Measurements from ENCODE around the gene TCF4. TPM values are rescaled to one million over a fixed set of nuclear protein-coding genes. Genes with fewer than 3 reads are reported as not detected.
A peak's percentile ranks its signal among the peaks of the same experiment; 100 is the strongest.

Gene TCF4
- total RNA-seq, 1 donor from 2014 or later = 56.8 TPM

DNA sequence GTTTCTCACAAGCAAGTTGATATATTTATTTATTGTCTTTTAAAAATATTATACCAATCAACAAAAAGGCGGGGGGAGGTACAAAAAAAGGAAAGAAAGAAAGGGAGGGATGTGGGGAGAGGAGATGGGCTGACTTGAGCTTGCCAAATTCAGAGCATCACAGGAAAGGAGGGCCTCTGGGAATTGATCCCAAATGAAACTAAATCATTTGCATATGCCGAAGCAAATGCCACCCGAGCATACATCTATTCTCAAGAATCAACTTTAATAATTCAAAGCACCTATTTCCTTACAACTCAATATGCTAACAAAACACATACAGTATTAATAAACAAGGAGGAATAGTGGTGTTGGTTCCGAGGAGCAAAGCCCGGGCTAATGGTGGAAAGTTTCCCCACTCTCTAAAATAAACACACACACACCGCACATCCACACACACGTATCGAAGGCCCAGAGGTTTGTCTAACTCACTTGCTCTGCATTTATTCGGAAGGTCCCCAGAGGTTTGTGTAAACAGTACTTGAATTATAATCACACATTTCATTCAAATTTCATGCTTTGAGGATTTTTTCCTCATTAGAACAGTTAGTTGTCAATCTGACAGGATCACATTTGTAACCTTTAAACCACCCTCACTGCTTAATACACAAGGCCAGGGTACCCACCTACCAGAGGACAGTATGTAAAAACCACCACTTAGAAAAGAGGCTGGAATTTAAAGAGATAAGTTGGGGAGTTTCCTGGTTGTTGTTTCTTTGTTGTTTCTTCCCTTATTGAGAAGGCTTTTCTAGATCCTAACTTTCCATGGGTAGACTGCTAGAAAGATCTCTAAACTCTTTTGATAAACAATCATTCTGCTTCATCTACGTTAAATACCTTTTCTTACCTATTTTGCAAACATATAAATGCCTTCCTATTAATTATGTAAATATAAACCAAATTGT, 264.7 kb downstream of the TCF4 start:
- no peaks in the 10 kb centered on the region for H3K36me3 Mint-ChIP-seq (ENCODE audit: insufficient read depth)
- peaks cover 81% of the 10 kb centered on the region for H3K27me3 Mint-ChIP-seq
- no peak overlapping the region for H3K4me3 Mint-ChIP-seq (ENCODE audit: low read depth)
- peaks cover 27% of the 10 kb centered on the region for H3K4me1 Mint-ChIP-seq (ENCODE audit: low read depth)
- DNase-seq (ENCODE audit: low spot score, unreplicated experiment) = no peak
- no peak overlapping the region for H3K27ac Mint-ChIP-seq
- TF ChIP-seq, protein P1, sequence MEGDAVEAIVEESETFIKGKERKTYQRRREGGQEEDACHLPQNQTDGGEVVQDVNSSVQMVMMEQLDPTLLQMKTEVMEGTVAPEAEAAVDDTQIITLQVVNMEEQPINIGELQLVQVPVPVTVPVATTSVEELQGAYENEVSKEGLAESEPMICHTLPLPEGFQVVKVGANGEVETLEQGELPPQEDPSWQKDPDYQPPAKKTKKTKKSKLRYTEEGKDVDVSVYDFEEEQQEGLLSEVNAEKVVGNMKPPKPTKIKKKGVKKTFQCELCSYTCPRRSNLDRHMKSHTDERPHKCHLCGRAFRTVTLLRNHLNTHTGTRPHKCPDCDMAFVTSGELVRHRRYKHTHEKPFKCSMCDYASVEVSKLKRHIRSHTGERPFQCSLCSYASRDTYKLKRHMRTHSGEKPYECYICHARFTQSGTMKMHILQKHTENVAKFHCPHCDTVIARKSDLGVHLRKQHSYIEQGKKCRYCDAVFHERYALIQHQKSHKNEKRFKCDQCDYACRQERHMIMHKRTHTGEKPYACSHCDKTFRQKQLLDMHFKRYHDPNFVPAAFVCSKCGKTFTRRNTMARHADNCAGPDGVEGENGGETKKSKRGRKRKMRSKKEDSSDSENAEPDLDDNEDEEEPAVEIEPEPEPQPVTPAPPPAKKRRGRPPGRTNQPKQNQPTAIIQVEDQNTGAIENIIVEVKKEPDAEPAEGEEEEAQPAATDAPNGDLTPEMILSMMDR (IDR thresholded peaks at IDR 0.05; ENCODE audit: unreplicated experiment) = no peak
- no peaks in the 10 kb centered on the region for H3K9me3 Mint-ChIP-seq (ENCODE audit: low read depth)

- Mint-ChIP-seq H3K9me3 (ENCODE audit: low read depth) (no peaks in the 10 kb centered on the region), H3K4me1 (ENCODE audit: low read depth) (peaks cover 20% of the 10 kb centered on the region)
Measured at GRCh38 chr18:55322178-55322735, 265.7 kb downstream of the TCF4 start.

GRCh38 chr18:55321265-55322177, 266.5 kb downstream of the TCF4 start:
- Mint-ChIP-seq H3K27me3 (peaks cover 76% of the 10 kb centered on the region), H3K9me3 (ENCODE audit: low read depth) (no peaks in the 10 kb centered on the region), H3K36me3 (ENCODE audit: insufficient read depth) (no peaks in the 10 kb centered on the region), H3K4me1 (ENCODE audit: low read depth) (peaks cover 17% of the 10 kb centered on the region), H3K4me3 (ENCODE audit: low read depth) (peak overlapping the region; percentile 75), H3K27ac (no peak overlapping the region)
- TF ChIP-seq, protein P1 (IDR thresholded peaks at IDR 0.05; ENCODE audit: unreplicated experiment) = no peak
- peak; percentile 64 for DNase-seq (ENCODE audit: low spot score, unreplicated experiment)

More at GRCh38 chr18:55322178-55322735, 265.7 kb downstream of the TCF4 start:
- TF ChIP-seq, protein P1 (IDR thresholded peaks at IDR 0.05; ENCODE audit: unreplicated experiment) = no peak
- DNase-seq (ENCODE audit: low spot score, unreplicated experiment) = peak; percentile 27
- peaks cover 78% of the 10 kb centered on the region for H3K27me3 Mint-ChIP-seq
- H3K4me3 Mint-ChIP-seq (ENCODE audit: low read depth) = peak overlapping the region; percentile 75
- peak overlapping the region; percentile 27 for H3K27ac Mint-ChIP-seq
- no peaks in the 10 kb centered on the region for H3K36me3 Mint-ChIP-seq (ENCODE audit: insufficient read depth)

- TF ChIP-seq, protein P1 (IDR thresholded peaks at IDR 0.05; ENCODE audit: unreplicated experiment) = no peak
- Mint-ChIP-seq H3K36me3 (ENCODE audit: insufficient read depth) (no peaks in the 10 kb centered on the region), H3K27ac (no peak overlapping the region), H3K9me3 (ENCODE audit: low read depth) (no peaks in the 10 kb centered on the region), H3K4me3 (ENCODE audit: low read depth) (peak overlapping the region; percentile 75), H3K27me3 (peaks cover 73% of the 10 kb centered on the region), H3K4me1 (ENCODE audit: low read depth) (peaks cover 17% of the 10 kb centered on the region)
- no peak for DNase-seq (ENCODE audit: low spot score, unreplicated experiment)
Measured at GRCh38 chr18:55320424-55321264, 267.3 kb downstream of the TCF4 start.
